K562 (cell line): Measurements from ENCODE around the gene MFAP2. TPM values are rescaled to one million over a fixed set of nuclear protein-coding genes. Genes with fewer than 3 reads are reported as not detected.

Source experiments
- ATAC-seq: fragments of 200-7000 bp; cut with Tn5 transposase; 3 replicates; pipeline ENCODE4 v1.9.1; 2020; ENCODE audit warnings: moderate library complexity
- BruUV-seq: library from RNA; stranded (reverse); fragments of 400-500 nt; replicated peaks from 2 replicates; lab custom pipeline; 2021; lab: Mats Ljungman, UMichigan
- CTCF ChIA-PET: fragments of 300-600 bp; formaldehyde crosslinking; extraction: SDS; loops from one replicate; lab custom pipeline; 2021; ENCODE audit warnings: low intra/inter-chr PET ratio; lab: Yijun Ruan, JAX
- POLR2A ChIA-PET: fragments of 300-600, 350-650 bp; sonication (Branson Sonifier 250); formaldehyde crosslinking; extraction: SDS; loops from one replicate; lab custom pipeline; 2021; ENCODE audit warnings: antibody characterized with exemption, inconsistent platforms; lab: Yijun Ruan, JAX
- DNase-seq, 4 experiments: peaks; one replicate each; pipeline versions ENCODE4 v3.0.0 to v3.0.0-alpha.2; 2011 to 2018; ENCODE audit warnings: low spot score in 3 of 4, mixed read lengths in 3 of 4; ENCODE audit errors: extremely low read depth in 1 of 4
- FAIRE-seq: peaks from 2 replicates; lab custom pipeline; 2011; peaks lifted over from hg19 to GRCh38; lab: Jason Lieb, UNC
- H2AFZ ChIP-seq: 2 replicates; pipeline ENCODE4 v1.6.0; 2011; ENCODE audit warnings: low read depth, low read length, control low read depth, inconsistent platforms
- H3K27ac ChIP-seq: fragments of 200-600 bp; 3 replicates; pipeline ENCODE4 v1.8.0; 2011; ENCODE audit warnings: low read depth, mild to moderate bottlenecking, control low read depth, inconsistent platforms, low read length, moderate library complexity, mixed read lengths; ENCODE audit errors: extremely low read depth
- H3K27me3 ChIP-seq, 2 experiments: fragments of 300-600 bp in 1 of 2; 2 replicates in 1 of 2; 3 replicates in 1 of 2; pipeline versions ENCODE4 v1.6.0 to v1.8.0; 2011; ENCODE audit warnings: inconsistent platforms in 2 of 2, low read length in 2 of 2, mild to moderate bottlenecking in 1 of 2, mixed read lengths in 1 of 2, moderate library complexity in 1 of 2; ENCODE audit not compliant: control insufficient read depth in 2 of 2, insufficient read depth in 2 of 2
- H3K36me3 ChIP-seq: fragments of 300-600 bp; 3 replicates; pipeline ENCODE4 v1.8.0; 2011; ENCODE audit warnings: mild to moderate bottlenecking, low read length, inconsistent platforms; ENCODE audit not compliant: control insufficient read depth, insufficient read depth
- H3K4me1 ChIP-seq, 2 experiments: fragments of 200-600 bp in 1 of 2; replicated peaks in 1 of 2; 2 replicates in 1 of 2; 3 replicates in 1 of 2; pipeline versions ENCODE4 v1.5.1 to v1.8.0; 2011; ENCODE audit warnings: inconsistent platforms in 2 of 2, low read length in 2 of 2, mild to moderate bottlenecking in 1 of 2, mixed read lengths in 1 of 2, moderate library complexity in 1 of 2; ENCODE audit not compliant: control insufficient read depth in 2 of 2, insufficient read depth in 2 of 2
- H3K4me2 ChIP-seq: 2 replicates; pipeline ENCODE4 v1.6.1; 2011; ENCODE audit warnings: low read length, control low read depth, inconsistent platforms, mixed read lengths; ENCODE audit not compliant: insufficient read depth
- H3K4me3 ChIP-seq: fragments of 200-600 bp; sonication (generic), shearing (Covaris generic); 2 replicates; pipeline ENCODE4 v1.5.1; 2016; ENCODE audit warnings: control low read depth, inconsistent platforms
- H3K79me2 ChIP-seq: fragments of 200-600 bp; 3 replicates; pipeline ENCODE4 v1.8.0; 2011; ENCODE audit warnings: low read length, inconsistent platforms; ENCODE audit not compliant: control insufficient read depth, insufficient read depth
- H3K9ac ChIP-seq, 2 experiments: 2 replicates each; pipeline versions ENCODE4 v1.6.0 to v1.6.1; 2011; ENCODE audit warnings: low read depth in 2 of 2, low read length in 2 of 2, control low read depth in 1 of 2, inconsistent platforms in 1 of 2, mild to moderate bottlenecking in 1 of 2, mixed read lengths in 1 of 2; ENCODE audit not compliant: insufficient read depth in 1 of 2
- H3K9me1 ChIP-seq: one replicate; pipeline ENCODE4 v1.6.0; 2011; ENCODE audit warnings: inconsistent platforms, mild to moderate bottlenecking, low read length, moderate library complexity; ENCODE audit not compliant: control insufficient read depth, insufficient read depth
- H3K9me3 ChIP-seq: replicated peaks from 2 replicates; pipeline ENCODE4 v1.5.1; 2011; ENCODE audit warnings: low read depth, low read length, inconsistent platforms; ENCODE audit not compliant: control insufficient read depth, insufficient read depth
- H4K20me1 ChIP-seq: replicated peaks from 2 replicates; pipeline ENCODE4 v1.6.1; 2011; ENCODE audit warnings: low read length, inconsistent platforms, mixed read lengths; ENCODE audit not compliant: control insufficient read depth, insufficient read depth
- ATF1 ChIP-seq, 2 experiments: fragments of 450-650 bp in 1 of 2; IDR thresholded peaks; 2 replicates each; pipeline ENCODE4 v1.6.1; 2016; ENCODE audit warnings: missing compliant biosample characterization in 1 of 2, missing genetic modification characterization in 1 of 2
- BRCA1 ChIP-seq, 2 experiments: fragments of 450-650 bp in 1 of 2; sonication (generic) in 1 of 2; formaldehyde crosslinking in 1 of 2; IDR thresholded peaks; 2 replicates each; pipeline versions ENCODE4 v1.5.0 to v1.6.1; 2017 to 2020; ENCODE audit warnings: mild to moderate bottlenecking in 1 of 2, missing genetic modification reagents in 1 of 2
- CTCF ChIP-seq, 3 experiments: IDR thresholded peaks in 2 of 3; conservative IDR thresholded peaks in 1 of 3; 2 replicates each; pipeline ENCODE4 v1.5.1; 2011 to 2012; ENCODE audit warnings: low read length in 3 of 3, mild to moderate bottlenecking in 3 of 3, control low read depth in 2 of 3, improper control_type of control experiment in 1 of 3, inconsistent platforms in 1 of 3, low read depth in 1 of 3, mixed read lengths in 1 of 3, moderate library complexity in 1 of 3; ENCODE audit not compliant: insufficient read depth in 2 of 3
- DPF2 ChIP-seq: fragments of 450-650 bp; IDR thresholded peaks from 2 replicates; pipeline ENCODE4 v1.6.1; 2016
- IFI16 ChIP-seq: fragments of 250-450 bp; sonication (Bioruptor Pico); IDR thresholded peaks from 2 replicates; pipeline ENCODE4 v2.1.2; 2022; ENCODE audit warnings: mild to moderate bottlenecking, inconsistent platforms
- MCM3 ChIP-seq: fragments of 450-650 bp; IDR thresholded peaks from 2 replicates; pipeline ENCODE4 v1.6.1; 2016
- MCM5 ChIP-seq: fragments of 450-650 bp; IDR thresholded peaks from 2 replicates; pipeline ENCODE4 v1.6.1; 2016; ENCODE audit warnings: low read depth
- NCOA2 ChIP-seq, 2 experiments: fragments of 450-650 bp; IDR thresholded peaks; 2 replicates each; pipeline ENCODE4 v1.6.1; 2018; ENCODE audit warnings: mild to moderate bottlenecking in 2 of 2, moderate library complexity in 1 of 2; ENCODE audit not compliant: partially characterized antibody in 2 of 2
- NFXL1 ChIP-seq: fragments of 450-650 bp; formaldehyde crosslinking; IDR thresholded peaks from 2 replicates; pipeline ENCODE4 v1.4.0; 2021; ENCODE audit warnings: mild to moderate bottlenecking
- SMARCE1 ChIP-seq: fragments of 450-650 bp; IDR thresholded peaks from 2 replicates; pipeline ENCODE4 v1.7.1; 2016; ENCODE audit warnings: mild to moderate bottlenecking
- ZC3H8 ChIP-seq: fragments of 450-650 bp; IDR thresholded peaks from 2 replicates; pipeline ENCODE4 v1.6.1; 2017
- ZFPM2 ChIP-seq: fragments of 250-450 bp; sonication (Bioruptor Pico); IDR thresholded peaks from 2 replicates; pipeline ENCODE4 v1.5.1; 2022; ENCODE audit warnings: mild to moderate bottlenecking
- ZNF134 ChIP-seq: fragments of 250-450 bp; sonication (Bioruptor Pico); conservative IDR thresholded peaks from 2 replicates; pipeline ENCODE4 v1.4.0; 2020
- ZNF140 ChIP-seq: fragments of 250-450 bp; sonication (Bioruptor Pico); IDR thresholded peaks from 2 replicates; pipeline ENCODE4 v1.8.0; 2021; ENCODE audit warnings: moderate library complexity, mild to moderate bottlenecking, inconsistent platforms
- WGBS: fragments of 100-300 bp; shearing (Covaris generic); methylation state at CpG from one replicate; pipeline ENCODE4 v1.1.6; 2016; ENCODE audit warnings: low coverage, mixed read lengths; ENCODE audit not compliant: insufficient coverage; ENCODE audit errors: missing lambda C conversion rate; 5-methylcytosine and 5-hydroxymethylcytosine counted together
- in situ Hi-C: fragments of 300-500 bp; cut with MboI; formaldehyde crosslinking; loops from 4 replicates; pipeline ENCODE4 v1.15.0; 2018; ENCODE audit warnings: inconsistent platforms, mixed read lengths
- intact Hi-C: fragments of 100-400 bp; cut with micrococcal nuclease; formaldehyde crosslinking; loops from 2 replicates; pipeline ENCODE4 v1.14.2; 2022
- polyA plus RNA-seq, 8 experiments: library from polyadenylated mRNA; depleted of rRNA in 4 of 8; stranded (reverse) in 5 of 8; unstranded in 3 of 8; fragments of >200 nt; fragmentation: Nextera tagmentation in 2 of 8; fragmentation: Illumina TruSeq in 1 of 8; extraction: Ambion mirVana in 2 of 8; extraction: Trizol in 1 of 8; gene quantifications; 2 replicates each; pipeline versions ENCODE4 v1.2.1 to v1.2.3, GENCODE V29; 2011 to 2014; ENCODE audit warnings: inconsistent platforms in 1 of 8, missing spikeins in 1 of 8
- total RNA-seq, 7 experiments: library from RNA; depleted of rRNA in 6 of 7; stranded (reverse); fragments of >200 nt in 6 of 7; fragmentation: Illumina TruSeq in 2 of 7; extraction: Trizol in 2 of 7; gene quantifications; 2 replicates each; pipeline versions ENCODE4 v1.2.1 to v1.2.3, GENCODE V29; 2011 to 2021; ENCODE audit warnings: low replicate concordance in 1 of 7
- TF ChIP-seq, protein P1 (sequence below), 2 experiments: fragments of 250-450 bp in 1 of 2; fragments of 450-650 bp in 1 of 2; sonication (Bioruptor Pico) in 1 of 2; IDR thresholded peaks; 2 replicates each; pipeline versions ENCODE4 v1.6.1 to v1.8.0; 2016 to 2021; ENCODE audit warnings: mild to moderate bottlenecking in 2 of 2, moderate library complexity in 2 of 2, missing compliant biosample characterization in 1 of 2, missing genetic modification characterization in 1 of 2
- TF ChIP-seq, protein P2 (sequence below), 2 experiments: fragments of 150-350 bp in 1 of 2; IDR thresholded peaks; 2 replicates each; pipeline ENCODE4 v1.6.1; 2012 to 2016; ENCODE audit warnings: low read depth in 2 of 2, low read length in 2 of 2, mild to moderate bottlenecking in 1 of 2, moderate library complexity in 1 of 2

Gene MFAP2
- total and polyA plus RNA-seq, 9 of the 15 experiments (the other 6 are each of a cell fraction or from before 2014, with no cell fraction given), result not detected

DNA sequence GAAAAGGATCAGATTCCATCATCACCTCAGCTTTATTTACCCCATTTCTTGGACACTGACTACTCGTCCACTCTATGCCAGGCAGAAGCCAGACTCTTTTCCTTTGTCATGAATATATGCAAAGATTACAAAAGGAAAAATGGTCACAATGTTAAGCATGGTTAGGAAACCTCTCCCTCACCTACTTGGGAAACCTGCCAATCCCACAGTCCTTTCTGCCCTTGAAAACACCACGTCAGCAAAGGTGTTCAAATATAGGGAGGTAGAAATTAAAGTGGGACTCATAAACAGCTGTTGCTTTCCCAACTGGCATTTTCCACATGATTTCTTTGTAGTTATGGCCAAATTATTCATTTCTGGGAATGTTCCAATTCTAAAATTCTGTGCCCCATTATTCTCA is 47.5 kb upstream of the MFAP2 start:
- ChIA-PET POLR2A (interaction anchor here (0.5 to 2.3 kb wide), 5 partner anchors 9 to 165 kb away, joined by 3 to 9 read pairs (median 4); no protein-coding TSS in a partner anchor), CTCF (no interaction called here)
- Histone ChIP-seq H3K4me1 (no peaks in the 10 kb centered on the region), H3K9me1 (no peaks in the 10 kb centered on the region), H3K79me2 (no peaks in the 10 kb centered on the region), H3K9me3 (no peaks in the 10 kb centered on the region), H3K27me3 (no peaks in the 10 kb centered on the region), H2AFZ (no peak overlapping the region), H3K9ac (no peak overlapping the region), H3K4me3 (no peak overlapping the region), H3K27ac (no peak overlapping the region), H3K4me2 (no peak overlapping the region), H4K20me1 (no peaks in the 10 kb centered on the region), H3K36me3 (peaks cover 94% of the 10 kb centered on the region)
- in situ Hi-C loops, result loop anchor here (25.0 kb wide), 1 partner anchor 441 kb away; no protein-coding TSS in a partner anchor
- ATAC-seq, result no peak
- DNase-seq, result no peak
- BruUV-seq, result no TSS peak
- WGBS, result 57% methylated on average over 2 of the region's 2 CpGs
- no peak for FAIRE-seq
- intact Hi-C loops, result no loop called here
- TF ChIP-seq NCOA2 (IDR thresholded peaks at IDR 0.05; ENCODE audit: partially characterized antibody in 2 of 2) (no peak), ZNF134 (CRISPR knock-in tag) (no peak), BRCA1 (IDR thresholded peaks at IDR 0.05) (no peak), BRCA1 (CRISPR knock-in tag; IDR thresholded peaks at IDR 0.05) (no peak), SMARCE1 (no peak), NFXL1 (CRISPR knock-in tag) (no peak), ZFPM2 (no peak), IFI16 (CRISPR knock-in tag) (no peak), ATF1 (CRISPR knock-in tag; IDR thresholded peaks at IDR 0.05) (no peak), ATF1 (tag; IDR thresholded peaks at IDR 0.05) (no peak), ZNF140 (CRISPR knock-in tag) (no peak), ZC3H8 (no peak), CTCF (IDR thresholded peaks at IDR 0.05 in 2 of 3, conservative IDR thresholded peaks at IDR 0.05 in 1 of 3; ENCODE audit: insufficient read depth in 2 of 3, low read depth in 1 of 3, low read length in 3 of 3) (no peak), MCM5 (no peak), DPF2 (no peak), MCM3 (no peak)
- TF ChIP-seq, protein P1, sequence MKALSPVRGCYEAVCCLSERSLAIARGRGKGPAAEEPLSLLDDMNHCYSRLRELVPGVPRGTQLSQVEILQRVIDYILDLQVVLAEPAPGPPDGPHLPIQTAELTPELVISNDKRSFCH (CRISPR knock-in tag; IDR thresholded peaks at IDR 0.05), result no peak
- TF ChIP-seq, protein P1 (tag; IDR thresholded peaks at IDR 0.05), result no peak
- TF ChIP-seq, protein P2, sequence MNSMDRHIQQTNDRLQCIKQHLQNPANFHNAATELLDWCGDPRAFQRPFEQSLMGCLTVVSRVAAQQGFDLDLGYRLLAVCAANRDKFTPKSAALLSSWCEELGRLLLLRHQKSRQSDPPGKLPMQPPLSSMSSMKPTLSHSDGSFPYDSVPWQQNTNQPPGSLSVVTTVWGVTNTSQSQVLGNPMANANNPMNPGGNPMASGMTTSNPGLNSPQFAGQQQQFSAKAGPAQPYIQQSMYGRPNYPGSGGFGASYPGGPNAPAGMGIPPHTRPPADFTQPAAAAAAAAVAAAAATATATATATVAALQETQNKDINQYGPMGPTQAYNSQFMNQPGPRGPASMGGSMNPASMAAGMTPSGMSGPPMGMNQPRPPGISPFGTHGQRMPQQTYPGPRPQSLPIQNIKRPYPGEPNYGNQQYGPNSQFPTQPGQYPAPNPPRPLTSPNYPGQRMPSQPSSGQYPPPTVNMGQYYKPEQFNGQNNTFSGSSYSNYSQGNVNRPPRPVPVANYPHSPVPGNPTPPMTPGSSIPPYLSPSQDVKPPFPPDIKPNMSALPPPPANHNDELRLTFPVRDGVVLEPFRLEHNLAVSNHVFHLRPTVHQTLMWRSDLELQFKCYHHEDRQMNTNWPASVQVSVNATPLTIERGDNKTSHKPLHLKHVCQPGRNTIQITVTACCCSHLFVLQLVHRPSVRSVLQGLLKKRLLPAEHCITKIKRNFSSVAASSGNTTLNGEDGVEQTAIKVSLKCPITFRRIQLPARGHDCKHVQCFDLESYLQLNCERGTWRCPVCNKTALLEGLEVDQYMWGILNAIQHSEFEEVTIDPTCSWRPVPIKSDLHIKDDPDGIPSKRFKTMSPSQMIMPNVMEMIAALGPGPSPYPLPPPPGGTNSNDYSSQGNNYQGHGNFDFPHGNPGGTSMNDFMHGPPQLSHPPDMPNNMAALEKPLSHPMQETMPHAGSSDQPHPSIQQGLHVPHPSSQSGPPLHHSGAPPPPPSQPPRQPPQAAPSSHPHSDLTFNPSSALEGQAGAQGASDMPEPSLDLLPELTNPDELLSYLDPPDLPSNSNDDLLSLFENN (IDR thresholded peaks at IDR 0.05; ENCODE audit: low read depth in 2 of 2, low read length in 2 of 2), result no peak
